ENCODE measurements around the gene MYO3B. TPM values are rescaled to one million over a fixed set of nuclear protein-coding genes. Genes with fewer than 3 reads are reported as not detected.

The MYO3B gene
- total RNA-seq, 2 experiments from 2014 or later: not detected

DNA sequence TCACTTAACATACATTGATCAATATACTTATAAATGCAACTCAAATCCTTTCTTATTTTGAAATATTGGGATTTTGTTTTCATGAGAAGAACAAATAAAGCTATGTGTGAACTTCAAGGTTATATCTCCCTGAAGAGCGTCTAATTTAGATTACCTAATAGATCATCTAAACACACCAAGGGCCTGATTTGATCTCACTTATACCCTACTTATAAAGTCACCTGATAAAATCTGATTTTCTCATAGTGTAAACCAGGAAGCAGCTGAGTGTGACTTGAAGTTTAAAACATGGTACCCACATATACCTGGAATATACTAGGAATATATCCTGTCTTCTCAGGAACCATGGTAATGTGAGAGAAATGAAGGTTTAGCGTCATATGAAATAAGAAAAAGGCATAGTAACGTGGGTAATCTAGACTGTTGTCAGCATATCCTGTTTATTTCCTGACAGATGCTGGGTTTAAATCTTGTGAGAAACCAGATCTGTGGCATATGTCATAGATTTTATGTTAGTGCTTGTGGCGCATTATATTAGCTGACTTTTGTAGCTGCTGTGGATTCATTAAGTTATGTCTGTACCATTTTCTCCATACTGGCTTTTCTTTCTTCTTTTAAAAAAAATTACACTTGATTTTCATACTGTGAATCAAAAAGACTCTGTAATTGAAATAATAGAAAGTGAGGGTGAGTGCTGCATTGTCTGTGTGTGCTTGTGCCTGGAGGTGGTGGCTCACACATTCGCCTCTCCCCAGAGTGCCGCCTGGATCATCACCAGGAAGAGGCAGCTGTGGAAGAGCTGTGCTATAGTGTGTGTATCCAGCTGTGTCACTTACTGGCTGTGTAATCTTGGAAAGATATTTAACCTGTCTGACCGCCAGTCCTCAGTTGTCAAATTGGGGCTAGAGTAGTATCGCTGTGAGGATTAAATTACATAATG, 164.0 kb downstream of the MYO3B start:
- ChIA-PET POLR2A (interaction anchor here (0.6 to 2.0 kb wide), 7 partner anchors 9 to 534 kb away, joined by 3 to 10 read pairs (median 4); no protein-coding TSS in a partner anchor), CTCF (ENCODE audit: unreplicated experiment) (interaction anchor here (0.6 to 1.1 kb wide), 2 partner anchors 14 to 467 kb away, joined by 3 to 5 read pairs; no protein-coding TSS in a partner anchor)
- no peaks in the 10 kb centered on the region for H3K9me3 ChIP-seq (ENCODE audit: low read length)
- intact Hi-C loops (cut with micrococcal nuclease; ENCODE audit: unreplicated experiment): no loop called here
- no peak for DNase-seq (ENCODE audit: low spot score)
- H3K9me2 ChIP-seq (ENCODE audit: insufficient read depth, low read length): no peaks in the 10 kb centered on the region; the same call in 1 of the 2 replicates
- 0 out of 2 replicates have a peak overlapping the region, but pooled peaks have one; percentile 28 for H3K4me2 ChIP-seq (ENCODE audit: low read length)
- H4K20me1 ChIP-seq (ENCODE audit: insufficient read depth, low read length): no peaks in the 10 kb centered on the region
- peak overlapping the region; percentile 79 for H2AFZ ChIP-seq (ENCODE audit: low read length)
- no peaks in the 10 kb centered on the region for H3K79me2 ChIP-seq (ENCODE audit: insufficient read depth, low read depth, low read length)
- no TSS peak for BruUV-seq (replicated peaks)
- TF ChIP-seq EZH2phosphoT487 (IDR thresholded peaks at IDR 0.05; ENCODE audit: borderline replicate concordance, low read depth, low read length): no peak
- TF ChIP-seq, protein P1, sequence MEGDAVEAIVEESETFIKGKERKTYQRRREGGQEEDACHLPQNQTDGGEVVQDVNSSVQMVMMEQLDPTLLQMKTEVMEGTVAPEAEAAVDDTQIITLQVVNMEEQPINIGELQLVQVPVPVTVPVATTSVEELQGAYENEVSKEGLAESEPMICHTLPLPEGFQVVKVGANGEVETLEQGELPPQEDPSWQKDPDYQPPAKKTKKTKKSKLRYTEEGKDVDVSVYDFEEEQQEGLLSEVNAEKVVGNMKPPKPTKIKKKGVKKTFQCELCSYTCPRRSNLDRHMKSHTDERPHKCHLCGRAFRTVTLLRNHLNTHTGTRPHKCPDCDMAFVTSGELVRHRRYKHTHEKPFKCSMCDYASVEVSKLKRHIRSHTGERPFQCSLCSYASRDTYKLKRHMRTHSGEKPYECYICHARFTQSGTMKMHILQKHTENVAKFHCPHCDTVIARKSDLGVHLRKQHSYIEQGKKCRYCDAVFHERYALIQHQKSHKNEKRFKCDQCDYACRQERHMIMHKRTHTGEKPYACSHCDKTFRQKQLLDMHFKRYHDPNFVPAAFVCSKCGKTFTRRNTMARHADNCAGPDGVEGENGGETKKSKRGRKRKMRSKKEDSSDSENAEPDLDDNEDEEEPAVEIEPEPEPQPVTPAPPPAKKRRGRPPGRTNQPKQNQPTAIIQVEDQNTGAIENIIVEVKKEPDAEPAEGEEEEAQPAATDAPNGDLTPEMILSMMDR (conservative IDR thresholded peaks at IDR 0.05; ENCODE audit: low read length): no peak
- H3K36me3 ChIP-seq (ENCODE audit: insufficient read depth, low read length): no peaks in the 10 kb centered on the region
- H3K4me3 ChIP-seq (ENCODE audit: low read depth, low read length, poor library complexity, severe bottlenecking): no peak overlapping the region
- H3K4me1 ChIP-seq (ENCODE audit: insufficient read depth, low read length, poor library complexity, severe bottlenecking): peaks cover 39% of the 10 kb centered on the region
- no peak overlapping the region for H3K27ac ChIP-seq (ENCODE audit: low read depth, low read length, poor library complexity, severe bottlenecking)

DNA sequence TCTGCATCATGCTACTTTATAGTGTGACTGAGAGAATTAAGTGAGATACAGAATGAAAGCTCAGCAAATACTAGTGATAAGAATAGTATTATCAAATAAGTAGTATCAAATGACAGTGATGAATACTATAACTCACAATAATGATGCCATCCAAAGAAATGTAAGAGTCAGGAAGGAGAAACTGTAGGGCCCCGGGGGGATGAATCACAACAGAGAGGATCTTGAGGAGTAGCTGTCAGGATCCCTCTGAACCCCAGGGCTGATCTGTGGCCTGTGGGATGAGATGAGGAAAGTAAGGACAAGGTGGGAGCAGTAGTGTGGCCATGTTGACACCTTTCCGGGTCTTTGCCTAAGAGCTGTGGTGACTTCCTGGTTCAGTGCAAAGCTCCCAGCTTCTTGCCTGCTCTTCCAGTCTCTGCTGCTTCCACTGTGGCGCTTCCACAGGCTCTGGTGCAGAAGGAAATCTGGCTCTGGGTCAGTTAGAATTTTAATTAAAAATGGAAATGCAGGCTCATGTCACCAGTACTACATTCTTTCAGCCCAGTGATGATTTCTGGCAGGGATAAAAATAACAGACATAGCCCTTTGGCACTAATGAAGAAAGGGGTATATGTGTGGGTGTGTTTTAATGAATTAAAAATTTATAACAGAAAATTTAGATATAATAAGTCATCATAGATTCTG, 166.9 kb downstream of the MYO3B start:
- no TSS peak for BruUV-seq (replicated peaks)
- Histone ChIP-seq H3K4me2 (ENCODE audit: low read length) (no peak overlapping the region), H3K27ac (ENCODE audit: low read depth, low read length, poor library complexity, severe bottlenecking) (no peak overlapping the region), H3K4me3 (ENCODE audit: low read depth, low read length, poor library complexity, severe bottlenecking) (no peak overlapping the region), H3K79me2 (ENCODE audit: insufficient read depth, low read depth, low read length) (no peaks in the 10 kb centered on the region), H3K36me3 (ENCODE audit: insufficient read depth, low read length) (no peaks in the 10 kb centered on the region), H2AFZ (ENCODE audit: low read length) (peak overlapping the region; percentile 75), H3K9me3 (ENCODE audit: low read length) (no peaks in the 10 kb centered on the region), H3K4me1 (ENCODE audit: insufficient read depth, low read length, poor library complexity, severe bottlenecking) (peaks cover 40% of the 10 kb centered on the region), H3K9me2 (ENCODE audit: insufficient read depth, low read length) (no peaks in the 10 kb centered on the region; the same call in 1 of the 2 replicates), H4K20me1 (ENCODE audit: insufficient read depth, low read length) (no peaks in the 10 kb centered on the region)
- ChIA-PET CTCF (ENCODE audit: unreplicated experiment) (no interaction called here), POLR2A (interaction anchor here (0.5 to 1.5 kb wide), 5 partner anchors 14 to 973 kb away, joined by 3 to 4 read pairs (median 3); no protein-coding TSS in a partner anchor)
- intact Hi-C loops (cut with micrococcal nuclease; ENCODE audit: unreplicated experiment): no loop called here
- TF ChIP-seq EZH2phosphoT487 (IDR thresholded peaks at IDR 0.05; ENCODE audit: borderline replicate concordance, low read depth, low read length): no peak
- TF ChIP-seq, protein P1 (conservative IDR thresholded peaks at IDR 0.05; ENCODE audit: low read length): no peak
- no peak for DNase-seq (ENCODE audit: low spot score)
